A549 (cell line): ENCODE data around the gene TMEM121B.

Source experiments
- MYC ChIP-seq: IDR thresholded peaks from 2 replicates; pipeline ENCODE4 v1.6.1; 2012; ENCODE audit warnings: mild to moderate bottlenecking, inconsistent platforms, low read length, improper control_type of control experiment, borderline replicate concordance
- RNF2 ChIP-seq: fragments of 200-600 bp; sonication (generic); IDR thresholded peaks from 2 replicates; pipeline ENCODE4 v1.6.1; 2016; ENCODE audit warnings: low read depth, mild to moderate bottlenecking, antibody characterized with exemption, moderate library complexity, borderline replicate concordance
- TF ChIP-seq, protein P1 (sequence below): fragments of 450-650 bp; IDR thresholded peaks from 2 replicates; pipeline ENCODE4 v1.6.1; 2014; ENCODE audit warnings: antibody characterized with exemption

DNA sequence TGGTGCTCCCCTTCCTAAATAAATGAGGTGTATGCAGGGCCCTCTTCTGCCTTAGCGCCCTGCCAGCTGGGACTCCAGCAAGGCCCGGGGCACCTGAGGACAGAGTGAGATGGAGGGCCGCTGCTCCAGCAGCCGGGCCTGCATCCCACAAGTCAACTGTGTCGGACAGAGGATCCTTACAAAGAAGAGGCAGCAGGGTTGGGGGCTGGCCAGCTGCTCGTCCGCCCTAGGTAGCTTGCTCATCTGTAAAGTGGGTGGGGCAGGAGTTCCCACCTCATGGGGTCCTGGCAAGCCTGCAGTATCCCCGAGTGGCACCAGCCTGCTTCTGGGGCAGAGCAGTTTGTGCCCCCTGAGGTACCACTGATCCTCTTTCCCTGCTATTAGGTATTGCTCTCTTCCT is 7.6 kb downstream of the TMEM121B start:
- TF ChIP-seq RNF2, result no peak
- no peak for TF ChIP-seq MYC
- TF ChIP-seq, protein P1, sequence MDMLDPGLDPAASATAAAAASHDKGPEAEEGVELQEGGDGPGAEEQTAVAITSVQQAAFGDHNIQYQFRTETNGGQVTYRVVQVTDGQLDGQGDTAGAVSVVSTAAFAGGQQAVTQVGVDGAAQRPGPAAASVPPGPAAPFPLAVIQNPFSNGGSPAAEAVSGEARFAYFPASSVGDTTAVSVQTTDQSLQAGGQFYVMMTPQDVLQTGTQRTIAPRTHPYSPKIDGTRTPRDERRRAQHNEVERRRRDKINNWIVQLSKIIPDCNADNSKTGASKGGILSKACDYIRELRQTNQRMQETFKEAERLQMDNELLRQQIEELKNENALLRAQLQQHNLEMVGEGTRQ, result no peak
